HepG2 (cell line): Measurements from ENCODE around the gene METTL1. TPM values are rescaled to one million over a fixed set of nuclear protein-coding genes. Genes with fewer than 3 reads are reported as not detected.
A peak's percentile ranks its signal among the peaks of the same experiment; 100 is the strongest.

Experiments
- AGO2 ChIP-seq: fragments of 200-400 bp; formaldehyde crosslinking; optimal IDR thresholded peaks from 2 replicates; pipeline ENCODE3; 2017; ENCODE audit warnings: mild to moderate bottlenecking, low read depth, low read length, moderate library complexity
- BRCA1 ChIP-seq: sonication (generic); formaldehyde crosslinking; IDR thresholded peaks from 2 replicates; pipeline ENCODE4 v1.4.0; 2020; ENCODE audit warnings: missing genetic modification reagents
- DMTF1 ChIP-seq: sonication (generic); formaldehyde crosslinking; IDR thresholded peaks from 2 replicates; pipeline ENCODE4 v1.4.0; 2020; ENCODE audit warnings: mild to moderate bottlenecking, missing genetic modification reagents
- FOXK1 ChIP-seq: sonication (generic); formaldehyde crosslinking; IDR thresholded peaks from 2 replicates; pipeline ENCODE4 v1.4.0; 2020; ENCODE audit warnings: low read depth, missing genetic modification reagents, borderline replicate concordance
- FOXK2 ChIP-seq: fragments of 450-650 bp; IDR thresholded peaks from 2 replicates; pipeline ENCODE4 v1.6.1; 2016
- HMG20B ChIP-seq: conservative IDR thresholded peaks from 2 replicates; pipeline ENCODE4 v1.6.1; 2016; ENCODE audit warnings: missing genetic modification reagents, missing compliant biosample characterization
- MAFF ChIP-seq: IDR thresholded peaks from 2 replicates; pipeline ENCODE4 v1.6.1; 2011; ENCODE audit warnings: low read depth, low read length, improper control_type of control experiment
- PRMT3 ChIP-seq: sonication (generic); formaldehyde crosslinking; IDR thresholded peaks from 2 replicates; pipeline ENCODE4 v1.8.1; 2022; ENCODE audit warnings: low read depth, mild to moderate bottlenecking, moderate library complexity, missing genetic modification reagents, borderline replicate concordance
- RBM22 ChIP-seq: fragments of 200-400 bp; formaldehyde crosslinking; optimal IDR thresholded peaks from 2 replicates; pipeline ENCODE3; 2017; ENCODE audit warnings: mild to moderate bottlenecking, low read length, moderate library complexity
- SAP130 ChIP-seq: IDR thresholded peaks from 2 replicates; pipeline ENCODE4 v1.6.1; 2016; ENCODE audit warnings: low read depth
- SP4 ChIP-seq: sonication (generic); formaldehyde crosslinking; IDR thresholded peaks from 2 replicates; pipeline ENCODE4 v1.8.1; 2023; ENCODE audit warnings: mild to moderate bottlenecking, missing genetic modification reagents
- TARDBP ChIP-seq: sonication (generic); formaldehyde crosslinking; IDR thresholded peaks from 2 replicates; pipeline ENCODE4 v1.8.0; 2022; ENCODE audit warnings: mild to moderate bottlenecking, missing genetic modification reagents
- TCF7L2 ChIP-seq: IDR thresholded peaks from 2 replicates; pipeline ENCODE4 v1.6.1; 2011; ENCODE audit warnings: mild to moderate bottlenecking, low read depth, low read length, moderate library complexity
- ZMYM3 ChIP-seq: sonication (generic); formaldehyde crosslinking; IDR thresholded peaks from 2 replicates; pipeline ENCODE4 v1.5.1; 2020; ENCODE audit warnings: mild to moderate bottlenecking, missing genetic modification reagents
- ZNF10 ChIP-seq: sonication (generic); formaldehyde crosslinking; IDR thresholded peaks from 2 replicates; pipeline ENCODE4 v1.4.0; 2020; ENCODE audit warnings: mild to moderate bottlenecking, low read depth, missing genetic modification reagents, borderline replicate concordance
- ZNF160 ChIP-seq: sonication (generic); formaldehyde crosslinking; IDR thresholded peaks from 2 replicates; pipeline ENCODE4 v1.8.0; 2022; ENCODE audit warnings: mild to moderate bottlenecking, inconsistent platforms, missing genetic modification reagents
- ZNF329 ChIP-seq: sonication (generic); formaldehyde crosslinking; IDR thresholded peaks from 2 replicates; pipeline ENCODE4 v1.9.0; 2021; ENCODE audit warnings: low read depth, mild to moderate bottlenecking, missing genetic modification reagents
- ZNF343 ChIP-seq: sonication (generic); formaldehyde crosslinking; IDR thresholded peaks from 2 replicates; pipeline ENCODE4 v1.4.0; 2020; ENCODE audit warnings: mild to moderate bottlenecking, missing genetic modification reagents
- ZNF557 ChIP-seq: sonication (generic); formaldehyde crosslinking; IDR thresholded peaks from 2 replicates; pipeline ENCODE4 v1.4.0; 2020; ENCODE audit warnings: missing genetic modification reagents
- polyA plus RNA-seq, 8 experiments: library from polyadenylated mRNA; depleted of rRNA in 3 of 8; stranded (reverse) in 7 of 8; unstranded in 1 of 8; fragments of >200 nt; fragmentation: Illumina TruSeq in 4 of 8; extraction: Trizol in 4 of 8; gene quantifications; 2 replicates each; pipeline versions ENCODE4 v1.2.1 to v1.2.3, GENCODE V29; 2011 to 2016; ENCODE audit warnings: low read depth in 4 of 8, missing spikeins in 1 of 8, mixed read lengths in 1 of 8; ENCODE audit not compliant: insufficient read depth in 1 of 8
- total RNA-seq, 5 experiments: library from RNA; depleted of rRNA; stranded (reverse); fragments of >200 nt; fragmentation: Illumina TruSeq; extraction: Trizol; gene quantifications; 2 replicates each; pipeline ENCODE4 v1.2.3, GENCODE V29; 2016; ENCODE audit warnings: low read depth in 1 of 5
- TF ChIP-seq, protein P1 (sequence below): sonication (generic); formaldehyde crosslinking; conservative IDR thresholded peaks from 2 replicates; pipeline ENCODE4 v1.8.0; 2022; ENCODE audit warnings: mild to moderate bottlenecking, moderate library complexity, missing genetic modification reagents
- TF ChIP-seq, protein P2 (sequence below): sonication (generic); formaldehyde crosslinking; IDR thresholded peaks from 2 replicates; pipeline ENCODE4 v1.4.0; 2020; ENCODE audit warnings: missing genetic modification reagents, borderline replicate concordance
- TF ChIP-seq, protein P3 (sequence below): sonication (generic); formaldehyde crosslinking; IDR thresholded peaks from 2 replicates; pipeline ENCODE4 v1.5.0; 2020; ENCODE audit warnings: mild to moderate bottlenecking, missing genetic modification reagents

The METTL1 gene
- total and polyA plus RNA-seq, 2 of the 13 experiments (the other 11 are each of a cell fraction or from before 2014, with no cell fraction given), result 34.7 to 36.9 TPM

GRCh38 chr12:57771873-57772428 is at the start of gene METTL1 (continued):
- TF ChIP-seq ZNF10, result no peak
- TF ChIP-seq MAFF, result no peak
- 0 out of 2 replicates have a peak, but pooled peaks have one; percentile 57 for TF ChIP-seq ZNF557 (CRISPR knock-in tag)
- TF ChIP-seq ZNF343, result peak; percentile 75; the same call in 1 of the 2 replicates
- peak; percentile 69; the same call in 1 of the 2 replicates for TF ChIP-seq TARDBP (CRISPR knock-in tag)
- no peak for TF ChIP-seq TCF7L2
- peak; percentile 59 for TF ChIP-seq ZNF329 (CRISPR knock-in tag)
- TF ChIP-seq SAP130, result peak; percentile 100
- TF ChIP-seq HMG20B (CRISPR knock-in tag), result no peak
- no peak for TF ChIP-seq RBM22
- TF ChIP-seq AGO2, result peak; percentile 77
- TF ChIP-seq PRMT3 (CRISPR knock-in tag), result 0 out of 2 replicates have a peak, but pooled peaks have one; percentile 47
- TF ChIP-seq, protein P1, sequence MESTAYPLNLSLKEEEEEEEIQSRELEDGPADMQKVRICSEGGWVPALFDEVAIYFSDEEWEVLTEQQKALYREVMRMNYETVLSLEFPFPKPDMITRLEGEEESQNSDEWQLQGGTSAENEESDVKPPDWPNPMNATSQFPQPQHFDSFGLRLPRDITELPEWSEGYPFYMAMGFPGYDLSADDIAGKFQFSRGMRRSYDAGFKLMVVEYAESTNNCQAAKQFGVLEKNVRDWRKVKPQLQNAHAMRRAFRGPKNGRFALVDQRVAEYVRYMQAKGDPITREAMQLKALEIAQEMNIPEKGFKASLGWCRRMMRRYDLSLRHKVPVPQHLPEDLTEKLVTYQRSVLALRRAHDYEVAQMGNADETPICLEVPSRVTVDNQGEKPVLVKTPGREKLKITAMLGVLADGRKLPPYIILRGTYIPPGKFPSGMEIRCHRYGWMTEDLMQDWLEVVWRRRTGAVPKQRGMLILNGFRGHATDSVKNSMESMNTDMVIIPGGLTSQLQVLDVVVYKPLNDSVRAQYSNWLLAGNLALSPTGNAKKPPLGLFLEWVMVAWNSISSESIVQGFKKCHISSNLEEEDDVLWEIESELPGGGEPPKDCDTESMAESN (CRISPR knock-in tag), result peak; percentile 92
- TF ChIP-seq, protein P2, sequence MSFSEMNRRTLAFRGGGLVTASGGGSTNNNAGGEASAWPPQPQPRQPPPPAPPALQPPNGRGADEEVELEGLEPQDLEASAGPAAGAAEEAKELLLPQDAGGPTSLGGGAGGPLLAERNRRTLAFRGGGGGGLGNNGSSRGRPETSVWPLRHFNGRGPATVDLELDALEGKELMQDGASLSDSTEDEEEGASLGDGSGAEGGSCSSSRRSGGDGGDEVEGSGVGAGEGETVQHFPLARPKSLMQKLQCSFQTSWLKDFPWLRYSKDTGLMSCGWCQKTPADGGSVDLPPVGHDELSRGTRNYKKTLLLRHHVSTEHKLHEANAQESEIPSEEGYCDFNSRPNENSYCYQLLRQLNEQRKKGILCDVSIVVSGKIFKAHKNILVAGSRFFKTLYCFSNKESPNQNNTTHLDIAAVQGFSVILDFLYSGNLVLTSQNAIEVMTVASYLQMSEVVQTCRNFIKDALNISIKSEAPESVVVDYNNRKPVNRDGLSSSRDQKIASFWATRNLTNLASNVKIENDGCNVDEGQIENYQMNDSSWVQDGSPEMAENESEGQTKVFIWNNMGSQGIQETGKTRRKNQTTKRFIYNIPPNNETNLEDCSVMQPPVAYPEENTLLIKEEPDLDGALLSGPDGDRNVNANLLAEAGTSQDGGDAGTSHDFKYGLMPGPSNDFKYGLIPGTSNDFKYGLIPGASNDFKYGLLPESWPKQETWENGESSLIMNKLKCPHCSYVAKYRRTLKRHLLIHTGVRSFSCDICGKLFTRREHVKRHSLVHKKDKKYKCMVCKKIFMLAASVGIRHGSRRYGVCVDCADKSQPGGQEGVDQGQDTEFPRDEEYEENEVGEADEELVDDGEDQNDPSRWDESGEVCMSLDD (CRISPR knock-in tag), result no peak
- TF ChIP-seq DMTF1, result no peak; the same call in 1 of the 2 replicates
- peak; percentile 92 for TF ChIP-seq FOXK1 (CRISPR knock-in tag)
- peak; percentile 95 for TF ChIP-seq SP4 (CRISPR knock-in tag)
- no peak for TF ChIP-seq BRCA1 (CRISPR knock-in tag)
- TF ChIP-seq, protein P3, sequence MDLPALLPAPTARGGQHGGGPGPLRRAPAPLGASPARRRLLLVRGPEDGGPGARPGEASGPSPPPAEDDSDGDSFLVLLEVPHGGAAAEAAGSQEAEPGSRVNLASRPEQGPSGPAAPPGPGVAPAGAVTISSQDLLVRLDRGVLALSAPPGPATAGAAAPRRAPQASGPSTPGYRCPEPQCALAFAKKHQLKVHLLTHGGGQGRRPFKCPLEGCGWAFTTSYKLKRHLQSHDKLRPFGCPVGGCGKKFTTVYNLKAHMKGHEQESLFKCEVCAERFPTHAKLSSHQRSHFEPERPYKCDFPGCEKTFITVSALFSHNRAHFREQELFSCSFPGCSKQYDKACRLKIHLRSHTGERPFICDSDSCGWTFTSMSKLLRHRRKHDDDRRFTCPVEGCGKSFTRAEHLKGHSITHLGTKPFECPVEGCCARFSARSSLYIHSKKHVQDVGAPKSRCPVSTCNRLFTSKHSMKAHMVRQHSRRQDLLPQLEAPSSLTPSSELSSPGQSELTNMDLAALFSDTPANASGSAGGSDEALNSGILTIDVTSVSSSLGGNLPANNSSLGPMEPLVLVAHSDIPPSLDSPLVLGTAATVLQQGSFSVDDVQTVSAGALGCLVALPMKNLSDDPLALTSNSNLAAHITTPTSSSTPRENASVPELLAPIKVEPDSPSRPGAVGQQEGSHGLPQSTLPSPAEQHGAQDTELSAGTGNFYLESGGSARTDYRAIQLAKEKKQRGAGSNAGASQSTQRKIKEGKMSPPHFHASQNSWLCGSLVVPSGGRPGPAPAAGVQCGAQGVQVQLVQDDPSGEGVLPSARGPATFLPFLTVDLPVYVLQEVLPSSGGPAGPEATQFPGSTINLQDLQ (CRISPR knock-in tag), result peak; percentile 94
- peak; percentile 9; the same call in 1 of the 2 replicates for TF ChIP-seq ZMYM3 (CRISPR knock-in tag)
- TF ChIP-seq FOXK2, result no peak
- no peak for TF ChIP-seq ZNF160 (CRISPR knock-in tag)
